T1000 (cell line): ENCODE measurements around the gene TBC1D9.

Experiments used
- DNase-seq: peaks from one replicate; lab custom pipeline; 2025; ENCODE audit warnings: mixed read lengths; lab: John Stamatoyannopoulos, UW

TBC1D9 gene

GRCh38 chr4:140691369-140691768, 64.8 kb downstream of the TBC1D9 start:
- DNase-seq, result no peak

GRCh38 chr4:140690093-140690492, 66.1 kb downstream of the TBC1D9 start:
- DNase-seq, result no peak

- DNase-seq, result no peak
Measured at GRCh38 chr4:140689623-140690022, 66.6 kb downstream of the TBC1D9 start.

GRCh38 chr4:140688711-140689598, 67.2 kb downstream of the TBC1D9 start:
- no peak for DNase-seq

GRCh38 chr4:140686796-140687195, 69.4 kb downstream of the TBC1D9 start:
- DNase-seq, result no peak

DNA sequence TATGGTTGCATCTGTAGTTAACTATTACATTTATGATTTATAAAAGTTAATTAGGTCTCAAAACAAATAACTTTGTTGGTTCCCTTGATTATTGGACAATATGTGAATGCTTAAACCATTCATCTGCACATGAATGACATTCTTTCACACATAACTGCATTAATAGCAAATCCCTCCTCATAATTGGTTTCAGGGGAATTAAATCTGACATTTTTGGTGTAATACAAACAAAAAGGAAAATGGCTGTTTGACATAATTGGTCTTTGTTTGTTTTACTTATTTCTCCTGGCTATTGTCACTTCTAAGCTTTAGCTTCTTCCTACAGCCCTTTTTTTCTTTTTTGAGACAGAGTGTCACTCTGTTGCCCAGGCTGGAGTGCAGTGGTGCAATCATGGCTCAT, 71.9 kb downstream of the TBC1D9 start:
- DNase-seq, result no peak

DNA sequence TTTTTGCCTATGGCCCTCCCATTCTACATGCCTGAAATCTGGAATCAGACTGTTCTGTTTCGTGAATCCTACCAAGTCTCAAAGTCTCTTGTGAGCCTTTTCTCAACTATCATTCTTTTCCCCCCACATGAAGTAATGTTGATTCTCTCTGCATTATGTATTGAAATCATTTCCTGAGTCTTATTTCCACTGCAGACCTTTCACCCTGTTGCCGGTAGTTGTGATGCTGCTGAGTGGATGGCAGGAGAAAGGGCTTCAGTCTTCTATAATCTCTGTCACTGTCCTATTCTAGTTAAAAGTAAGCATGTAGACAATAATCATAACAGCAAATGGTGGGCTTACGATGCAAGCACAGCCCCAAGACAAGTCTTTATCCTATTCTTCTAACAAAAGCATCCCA, 75.0 kb downstream of the TBC1D9 start:
- no peak for DNase-seq

DNA sequence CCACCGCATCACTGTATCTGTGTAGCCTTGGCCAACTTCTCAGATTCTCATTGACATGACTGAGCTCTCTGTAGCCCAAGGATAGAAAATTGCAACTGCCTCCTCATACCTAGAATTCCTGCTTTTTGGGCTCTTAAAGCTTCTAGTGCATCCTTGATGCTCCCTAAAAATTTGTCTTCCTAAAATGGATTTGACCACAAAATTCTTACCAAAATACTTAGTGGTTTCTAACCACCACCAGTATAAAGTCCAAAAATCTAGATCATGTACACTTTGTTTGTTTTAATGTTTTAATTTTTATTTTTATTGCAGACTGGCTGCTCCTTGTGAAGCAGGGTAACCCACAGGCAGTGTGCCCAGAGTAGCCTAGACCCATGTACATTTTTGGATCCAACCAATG, 75.5 kb downstream of the TBC1D9 start:
- DNase-seq, result no peak

DNA sequence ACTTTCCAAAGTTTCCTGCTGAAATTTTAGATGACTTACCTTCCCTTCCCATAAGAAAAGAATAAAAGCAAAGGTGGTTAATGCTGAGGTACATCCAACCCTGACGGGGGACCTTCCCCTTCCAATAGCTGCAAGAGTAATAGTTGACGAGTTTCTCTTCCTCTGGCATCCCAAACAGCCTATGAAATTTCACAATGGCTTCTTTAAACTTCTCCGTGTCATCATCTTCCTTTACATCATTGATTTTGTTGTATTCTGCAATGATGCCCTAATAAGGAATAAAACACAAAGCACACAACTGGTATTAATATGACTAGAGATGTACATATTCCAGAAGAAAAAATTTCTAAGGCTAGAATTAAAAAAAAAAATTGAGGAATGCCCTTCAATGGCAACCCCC, 76.6 kb downstream of the TBC1D9 start:
- DNase-seq, result no peak

DNA sequence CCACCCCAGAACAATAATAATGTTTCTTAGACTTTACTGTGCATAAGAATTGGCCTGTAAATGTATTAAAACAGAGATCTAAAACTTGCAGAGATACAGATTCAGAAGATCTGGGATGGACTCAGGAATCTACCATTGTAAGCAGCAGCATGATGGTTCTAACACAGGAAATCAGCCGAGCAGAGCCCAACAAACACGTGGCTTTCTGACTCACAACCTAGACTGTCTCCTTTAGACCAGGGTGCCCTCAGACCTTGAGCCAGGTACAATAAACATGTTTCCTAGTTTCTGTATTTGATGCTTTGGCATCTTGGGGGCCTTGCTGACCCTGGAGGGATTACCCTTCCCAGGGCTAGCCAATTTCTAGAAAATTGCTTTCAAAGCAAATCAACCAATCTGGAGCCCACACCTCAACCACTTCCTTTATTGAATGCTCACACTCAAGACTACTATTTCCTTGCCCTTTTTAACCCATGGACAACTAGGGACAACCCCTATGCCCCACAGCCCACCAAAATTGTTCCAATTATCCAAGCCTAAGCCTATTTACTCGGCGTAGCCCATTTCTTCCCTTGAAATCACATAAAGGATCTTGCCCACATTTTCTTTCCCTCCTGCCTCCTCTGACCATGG, 80.5 kb downstream of the TBC1D9 start:
- DNase-seq, result no peak

- DNase-seq, result no peak
Measured at GRCh38 chr4:140673729-140674128, 82.5 kb downstream of the TBC1D9 start.

- no peak for DNase-seq
Measured at GRCh38 chr4:140672416-140672815, 83.8 kb downstream of the TBC1D9 start.

GRCh38 chr4:140668111-140668510, 88.1 kb downstream of the TBC1D9 start:
- DNase-seq, result no peak

GRCh38 chr4:140666889-140667614, 89.1 kb downstream of the TBC1D9 start:
- no peak for DNase-seq

- no peak for DNase-seq
Measured at GRCh38 chr4:140662082-140662869, 93.9 kb downstream of the TBC1D9 start.

DNA sequence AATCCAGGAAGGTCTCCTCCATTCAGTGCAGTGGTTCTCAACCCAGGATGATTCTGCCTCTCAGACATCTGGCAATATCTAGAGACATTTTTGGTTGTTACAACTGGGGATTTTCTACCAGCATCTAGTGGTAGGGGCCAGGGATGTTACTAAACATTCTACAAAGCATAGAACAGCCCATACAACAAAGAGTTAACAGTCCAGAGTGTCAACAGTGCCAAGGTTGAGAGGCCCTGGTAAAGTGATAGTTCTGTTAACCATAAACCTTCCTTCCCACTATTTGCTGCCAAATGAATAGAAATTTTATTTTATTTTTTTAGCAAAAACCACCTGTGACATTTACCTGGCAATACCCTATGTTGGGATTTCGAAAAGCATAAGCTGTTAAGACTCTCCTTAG, 94.6 kb downstream of the TBC1D9 start:
- DNase-seq, result no peak

DNA sequence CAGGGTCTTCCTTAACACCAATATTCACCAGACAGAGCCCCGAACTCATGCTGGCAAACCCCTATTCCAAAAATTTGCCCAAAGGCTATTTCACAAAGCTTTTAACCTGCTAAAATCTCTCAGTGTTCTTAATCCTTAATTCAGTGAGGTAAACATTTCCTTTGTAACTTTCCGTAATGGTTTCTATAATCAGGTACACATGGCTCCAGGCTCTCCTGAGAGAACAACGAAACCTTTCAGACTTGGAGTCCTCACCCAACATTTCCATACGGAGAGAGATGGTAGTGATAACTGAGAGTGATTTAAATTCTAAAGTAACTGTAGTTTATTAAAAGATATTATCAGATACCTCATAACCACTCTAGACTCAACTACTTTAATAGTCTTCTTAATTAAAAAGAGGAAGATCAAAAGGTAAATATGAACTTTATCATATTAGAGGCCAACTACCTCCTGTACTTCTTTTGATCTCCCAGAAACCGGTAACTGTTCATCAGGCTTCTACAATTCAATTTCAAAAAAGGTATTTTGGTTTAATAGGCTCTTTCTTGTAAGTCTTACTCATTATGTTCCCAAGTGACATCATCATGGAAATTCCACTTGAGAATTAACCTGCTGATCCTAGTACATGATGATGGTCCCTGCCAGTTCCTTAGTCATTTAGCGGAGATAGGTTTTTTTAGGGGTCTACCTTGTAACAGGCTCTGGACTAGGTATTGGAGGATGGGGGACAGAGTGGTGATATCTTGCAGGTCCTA, 96.1 kb downstream of the TBC1D9 start:
- DNase-seq, result no peak

GRCh38 chr4:140654495-140654814, 101.7 kb downstream of the TBC1D9 start:
- no peak for DNase-seq

- no peak for DNase-seq
Measured at GRCh38 chr4:140653718-140654494, 102.3 kb downstream of the TBC1D9 start.

GRCh38 chr4:140652601-140653000, 103.6 kb downstream of the TBC1D9 start:
- DNase-seq, result no peak
